Kidney (tissue), 22 donors: ENCODE results near the gene RPL36. TPM values are rescaled to one million over a fixed set of nuclear protein-coding genes. Genes with fewer than 3 reads are reported as not detected.
A peak's percentile ranks its signal among the peaks of the same experiment; 100 is the strongest.

ENCODE experiments used
- DNase-seq, 5 donors: peaks; one replicate each; pipeline ENCODE4 v3.0.0-alpha.2; 2013 to 2020
- FAIRE-seq: peaks from 2 replicates; lab custom pipeline; 2012; peaks lifted over from hg19 to GRCh38; lab: Jason Lieb, UNC
- H3K27ac ChIP-seq, 2 donors: one replicate each; pipeline ENCODE4 v1.7.0; 2013; ENCODE audit warnings: low read depth in 2 of 2, low read length in 2 of 2, inconsistent platforms in 1 of 2
- H3K27me3 ChIP-seq: one replicate; pipeline ENCODE4 v1.7.1; 2013; ENCODE audit warnings: low read length, inconsistent platforms; ENCODE audit not compliant: control insufficient read depth, insufficient read depth
- H3K36me3 ChIP-seq, 3 donors: one replicate each; pipeline versions ENCODE4 v1.7.0 to v1.7.1; 2013; ENCODE audit warnings: low read length in 3 of 3, control low read depth in 1 of 3, inconsistent platforms in 1 of 3; ENCODE audit not compliant: insufficient read depth in 3 of 3, control insufficient read depth in 2 of 3
- H3K4me1 ChIP-seq, 3 donors: one replicate each; pipeline versions ENCODE4 v1.7.0 to v1.7.1; 2013; ENCODE audit warnings: low read length in 3 of 3, inconsistent platforms in 1 of 3, low read depth in 1 of 3; ENCODE audit not compliant: control insufficient read depth in 2 of 3, insufficient read depth in 2 of 3
- H3K4me3 ChIP-seq, 3 donors: one replicate each; pipeline versions ENCODE4 v1.7.0 to v1.8.1; 2013; ENCODE audit warnings: low read length in 3 of 3, control low read depth in 1 of 3, inconsistent platforms in 1 of 3
- H3K9ac ChIP-seq, 3 donors: one replicate each; pipeline versions ENCODE4 v1.7.0 to v1.7.1; 2013; ENCODE audit warnings: low read length in 3 of 3, control low read depth in 1 of 3, inconsistent platforms in 1 of 3
- H3K9me3 ChIP-seq, 3 donors: one replicate each; pipeline versions ENCODE4 v1.7.0 to v1.7.1; 2013; ENCODE audit warnings: low read length in 3 of 3, control low read depth in 1 of 3, inconsistent platforms in 1 of 3; ENCODE audit not compliant: control insufficient read depth in 2 of 3, insufficient read depth in 1 of 3
- CTCF ChIP-seq: IDR thresholded peaks from 3 replicates; pipeline ENCODE4 v1.5.1; 2012; ENCODE audit warnings: mild to moderate bottlenecking, moderate library complexity, borderline replicate concordance; ENCODE audit not compliant: insufficient read depth; ENCODE audit errors: extremely low read depth
- intact Hi-C: fragments of 100-400 bp; cut with DNase I; formaldehyde crosslinking; loops from one replicate; pipeline ENCODE4 v1.11.1; 2022
- long read RNA-seq, 10 donors: library from polyadenylated mRNA in 1 of 10; unstranded in 1 of 10; transcript quantifications; one replicate each; pipeline ENCODE4 v2.0.0 and lab custom pipeline, GENCODE V29; 2021 to 2026
- polyA plus RNA-seq: library from polyadenylated mRNA; stranded (reverse); fragments of 350-450 nt; fragmentation: Illumina TruSeq; extraction: RNeasy Lipid Tissue Mini Kit (QIAGEN cat#74804); gene quantifications from one replicate; pipeline ENCODE4 v1.2.3, GENCODE V29; 2014; ENCODE audit warnings: low read depth, low replicate concordance; ENCODE audit not compliant: insufficient read depth
- total RNA-seq: library from RNA; stranded (reverse); fragmentation: NEBNext Ultra II Directional; extraction: Animal tissue kit (Norgen Biotek cat#: 25700); gene quantifications from one replicate; pipeline ENCODE4 v1.2.1, GENCODE V29; 2021
- donor health status: control.
- donor health status: control.
- donor health status: control.
- donor health status: control.
- donor health status: control.
- donor health status: DM: yes; HTN: yes; CAD: no.
- donor health status: Normal renal cell carcinoma (clear cell type).

Gene RPL36
- total RNA-seq (564 TPM), polyA plus RNA-seq (1,593 TPM)
- long read RNA-seq, donor 1, transcript RPL36-202 (3 exons, 556 nt), result minor isoform, 81 of 510 reads
- long read RNA-seq, donor 1, transcript RPL36-201 (4 exons, 707 nt), result major isoform, 389 of 510 reads
- long read RNA-seq, donor 1, transcript RPL36-208 (2 exons, 907 nt), result minor isoform, 6 of 510 reads
- long read RNA-seq, donor 1, partial matches to known transcripts, result 23 of 510 reads
- long read RNA-seq, donor 1, other reads (novel, unspliced or antisense), result 8 of 510 reads
- long read RNA-seq, donor 2, transcript RPL36-204 (3 exons, 452 nt), result minor isoform, 8 of 707 reads
- long read RNA-seq, donor 2, transcript RPL36-202 (3 exons, 556 nt), result minor isoform, 105 of 707 reads
- long read RNA-seq, donor 2, transcript RPL36-201 (4 exons, 707 nt), result major isoform, 566 of 707 reads
- long read RNA-seq, donor 2, partial matches to known transcripts, result 18 of 707 reads
- long read RNA-seq, donor 2, other reads (novel, unspliced or antisense), result 8 of 707 reads
- long read RNA-seq, donor 3, transcript RPL36-204 (3 exons, 452 nt), result minor isoform, 8 of 1,091 reads
- long read RNA-seq, donor 3, transcript RPL36-202 (3 exons, 556 nt), result minor isoform, 124 of 1,091 reads
- long read RNA-seq, donor 3, transcript RPL36-201 (4 exons, 707 nt), result major isoform, 886 of 1,091 reads
- long read RNA-seq, donor 3, partial matches to known transcripts, result 26 of 1,091 reads
- long read RNA-seq, donor 3, other reads (novel, unspliced or antisense), result 44 of 1,091 reads
- long read RNA-seq, donor 4, transcript RPL36-202 (3 exons, 556 nt), result minor isoform, 72 of 539 reads
- long read RNA-seq, donor 4, transcript RPL36-201 (4 exons, 707 nt), result major isoform, 414 of 539 reads
- long read RNA-seq, donor 4, transcript RPL36-204 (3 exons, 452 nt), result minor isoform, 11 of 539 reads
- long read RNA-seq, donor 4, partial matches to known transcripts, result 25 of 539 reads
- long read RNA-seq, donor 4, other reads (novel, unspliced or antisense), result 17 of 539 reads
- long read RNA-seq, donor 5, transcript RPL36-201 (4 exons, 707 nt), result major isoform, 41 of 51 reads
- long read RNA-seq, donor 5, transcript RPL36-202 (3 exons, 556 nt), result minor isoform, 9 of 51 reads
- long read RNA-seq, donor 5, partial matches to known transcripts, result 0 of 51 reads
- long read RNA-seq, donor 5, other reads (novel, unspliced or antisense), result 0 of 51 reads
- long read RNA-seq, donor 6, transcript RPL36-201 (4 exons, 707 nt), result major isoform, 1,698 of 2,311 reads
- long read RNA-seq, donor 6, transcript RPL36-204 (3 exons, 452 nt), result minor isoform, 18 of 2,311 reads
- long read RNA-seq, donor 6, transcript RPL36-202 (3 exons, 556 nt), result minor isoform, 423 of 2,311 reads
- long read RNA-seq, donor 6, partial matches to known transcripts, result 95 of 2,311 reads
- long read RNA-seq, donor 6, other reads (novel, unspliced or antisense), result 75 of 2,311 reads
- long read RNA-seq, donor 7, transcript RPL36-201 (4 exons, 707 nt), result major isoform, 177 of 235 reads
- long read RNA-seq, donor 7, transcript RPL36-202 (3 exons, 556 nt), result minor isoform, 12 of 235 reads
- long read RNA-seq, donor 7, partial matches to known transcripts, result 43 of 235 reads
- long read RNA-seq, donor 7, other reads (novel, unspliced or antisense), result 2 of 235 reads
- long read RNA-seq, donor 8, transcript RPL36-204 (3 exons, 452 nt), result minor isoform, 12 of 947 reads
- long read RNA-seq, donor 8, transcript RPL36-202 (3 exons, 556 nt), result minor isoform, 116 of 947 reads
- long read RNA-seq, donor 8, transcript RPL36-201 (4 exons, 707 nt), result major isoform, 604 of 947 reads
- long read RNA-seq, donor 8, partial matches to known transcripts, result 105 of 947 reads
- long read RNA-seq, donor 8, other reads (novel, unspliced or antisense), result 106 of 947 reads
- long read RNA-seq, donor 9, transcript RPL36-201 (4 exons, 707 nt), result major isoform, 278 of 347 reads
- long read RNA-seq, donor 9, transcript RPL36-202 (3 exons, 556 nt), result minor isoform, 44 of 347 reads
- long read RNA-seq, donor 9, partial matches to known transcripts, result 15 of 347 reads
- long read RNA-seq, donor 9, other reads (novel, unspliced or antisense), result 7 of 347 reads
- long read RNA-seq, donor 10, transcript RPL36-201 (4 exons, 707 nt), result major isoform, 410 of 789 reads
- long read RNA-seq, donor 10, transcript RPL36-204 (3 exons, 452 nt), result minor isoform, 5 of 789 reads
- long read RNA-seq, donor 10, transcript RPL36-202 (3 exons, 556 nt), result minor isoform, 152 of 789 reads
- long read RNA-seq, donor 10, partial matches to known transcripts, result 43 of 789 reads
- long read RNA-seq, donor 10, other reads (novel, unspliced or antisense), result 179 of 789 reads

- Histone ChIP-seq H3K9ac (peak within 1 kb of the TSS; percentile 35 to 86 (median 67)), H3K4me1 (peaks cover 0 to 14% (median 4%) of the 10 kb centered on the region in 3 donors), H3K27ac (peak within 1 kb of the TSS; percentile 66 to 89), H3K36me3 (peaks cover 2 to 19% (median 9%) of the 10 kb centered on the region in 3 donors), H3K27me3 (no peaks in the 10 kb centered on the region), H3K4me3 (peak within 1 kb of the TSS; percentile 53 to 83 (median 76)), H3K9me3 (no peaks in the 10 kb centered on the region)
- intact Hi-C loops, result no loop called here
- DNase-seq (peak; percentile 98 to 99 (median 99)), FAIRE-seq (no peak)
- TF ChIP-seq CTCF, result peak; percentile 93
Measured at GRCh38 chr19:5690125-5690954, at the start of gene RPL36. Gene RPL36 (plus strand): TSS chr19:5690295. CDS start chr19:5690508, 213 bp downstream.

GRCh38 chr19:5641171-5641570, 48.9 kb upstream of the RPL36 start:
- no peak overlapping the region for H3K9ac ChIP-seq
- no peak overlapping the region for H3K27ac ChIP-seq
- no peaks in the 10 kb centered on the region for H3K9me3 ChIP-seq
- TF ChIP-seq CTCF, result no peak
- no peak overlapping the region for H3K4me3 ChIP-seq
- H3K4me1 ChIP-seq, result peaks cover 0 to 5% (median 0%) of the 10 kb centered on the region in 3 donors
- DNase-seq (no peak), FAIRE-seq (no peak)
- peaks cover 7 to 33% (median 28%) of the 10 kb centered on the region in 3 donors for H3K36me3 ChIP-seq
- no peaks in the 10 kb centered on the region for H3K27me3 ChIP-seq
- intact Hi-C loops, result no loop called here
